GM11168 (cell line): Measurements from ENCODE around the gene FGA.
"Not testable (repeated sequence)": the region's sequence is repeated elsewhere in the genome, so short reads cannot be mapped to it uniquely, and the experiment has no call there.

ENCODE experiments used
- in situ Hi-C: fragments of 300-500 bp; cut with MboI; formaldehyde crosslinking; loops from one replicate; pipeline ENCODE4 v1.12.0; 2022; ENCODE audit warnings: low sequenced_read_pairs; ENCODE audit not compliant: unreplicated experiment

The FGA gene

DNA sequence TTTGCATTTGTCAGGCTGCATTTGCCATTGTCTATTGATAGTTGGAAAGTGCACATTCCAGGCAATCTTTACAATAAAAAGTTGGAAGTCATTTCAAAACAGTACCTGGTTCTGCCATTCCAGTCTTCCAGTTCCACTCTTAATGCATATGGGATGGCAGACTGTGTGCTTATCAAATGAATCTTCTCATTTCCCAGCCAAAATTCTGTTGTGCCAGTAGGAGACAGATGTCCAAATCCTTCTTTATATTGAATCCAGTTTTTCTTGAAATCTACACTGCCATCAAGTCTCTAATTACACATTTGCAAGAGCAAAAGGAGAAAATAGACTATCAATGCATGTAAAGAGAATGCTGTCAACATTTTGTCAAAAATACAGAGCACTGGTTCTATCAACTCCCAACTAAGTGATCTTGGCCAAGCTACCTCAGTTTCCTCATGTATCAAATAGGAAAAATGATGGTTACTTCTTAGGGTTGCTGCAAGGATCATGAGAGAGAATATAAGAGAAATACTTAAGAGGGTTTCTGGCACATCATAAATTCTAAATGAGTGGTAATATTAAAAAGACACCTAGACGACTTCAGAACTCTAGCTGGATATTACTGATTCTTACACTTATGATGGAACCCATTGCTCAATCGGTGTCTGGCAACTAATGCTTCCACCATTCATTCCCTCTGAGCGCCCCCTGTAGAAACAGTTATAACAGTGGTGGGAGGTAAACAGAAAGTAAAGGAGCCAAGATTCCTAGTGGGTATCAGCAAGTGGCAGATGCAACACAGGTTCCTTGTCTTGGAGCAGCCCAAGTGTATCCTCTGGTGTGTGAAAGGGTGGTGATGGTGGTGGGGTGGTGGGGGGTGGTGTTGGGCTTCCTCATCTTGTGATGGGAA lies 18.1 kb upstream of the FGA start:
- in situ Hi-C loops: no loop called here

GRCh38 chr4:154606728-154607723 lies 16.5 kb upstream of the FGA start:
- in situ Hi-C loops: no loop called here

GRCh38 chr4:154604696-154605200 lies 14.2 kb upstream of the FGA start:
- in situ Hi-C loops: no loop called here

DNA sequence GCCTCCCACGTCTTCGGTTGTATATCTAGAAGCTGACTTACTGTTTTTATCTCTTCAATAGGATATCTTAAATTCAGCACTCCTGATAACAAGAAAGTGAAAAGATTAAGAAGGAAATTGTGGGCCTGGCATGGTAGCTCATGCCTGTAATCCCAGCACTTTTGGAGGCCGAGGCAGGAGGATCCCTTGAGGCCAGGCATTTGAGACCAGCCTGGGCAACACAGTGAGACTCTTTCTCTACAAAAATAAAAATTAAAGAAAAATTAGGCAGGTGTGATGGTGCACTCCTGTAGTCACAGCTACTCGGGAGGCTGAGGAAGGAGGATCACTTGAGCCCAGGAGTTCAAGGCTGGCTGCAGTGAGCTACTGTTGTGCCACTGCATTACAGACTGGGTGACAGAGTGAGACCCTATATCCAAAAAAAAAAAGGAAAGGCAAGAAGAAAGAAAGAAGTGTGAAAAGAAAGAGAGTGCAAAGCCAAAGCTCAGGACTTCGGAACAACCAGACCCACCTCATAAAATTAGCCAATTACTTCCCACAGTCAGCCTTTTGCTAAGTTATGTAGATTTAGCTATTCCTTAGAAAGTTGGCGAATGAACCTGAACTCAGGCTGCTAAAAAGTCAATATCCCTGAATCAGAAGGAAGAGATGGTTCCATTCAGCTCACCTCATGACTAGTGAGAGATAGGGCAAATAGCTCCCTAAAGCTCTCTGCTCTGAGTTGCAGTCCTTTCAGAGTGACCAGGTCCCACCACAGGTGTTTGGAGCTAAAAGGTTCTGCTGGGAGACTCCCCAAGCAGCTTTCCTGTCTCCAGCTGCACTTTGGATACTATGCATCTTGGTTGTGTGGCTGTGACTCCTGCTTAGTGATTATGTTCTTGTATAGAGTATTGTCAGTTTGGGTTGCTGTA lies 12.7 kb upstream of the FGA start:
- in situ Hi-C loops: no loop called here

GRCh38 chr4:154602404-154603020 lies 12.0 kb upstream of the FGA start:
- in situ Hi-C loops: no loop called here

- in situ Hi-C loops: no loop called here
Measured at GRCh38 chr4:154597798-154598774, 7.5 kb upstream of the FGA start.

DNA sequence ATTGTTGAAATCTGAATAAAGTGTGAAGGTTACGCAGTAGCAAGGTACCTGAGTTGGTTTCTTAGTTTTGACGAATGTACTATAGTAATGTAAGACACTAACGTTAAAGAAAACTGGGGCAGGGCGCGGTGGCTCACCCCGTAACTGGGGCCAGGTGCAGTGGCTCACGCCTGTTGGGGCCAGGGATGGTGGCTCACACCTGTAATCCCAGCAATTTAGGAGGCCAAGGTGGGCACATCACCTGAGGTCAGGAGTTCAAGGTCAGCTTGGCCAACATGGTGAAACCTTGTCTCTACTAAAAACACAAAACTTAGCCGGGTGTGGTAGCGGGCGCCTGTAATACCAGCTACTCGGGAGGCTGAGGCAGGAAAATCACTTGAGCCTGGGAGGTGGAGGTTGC lies 6.7 kb upstream of the FGA start:
- in situ Hi-C loops: not testable (repeated sequence)

DNA sequence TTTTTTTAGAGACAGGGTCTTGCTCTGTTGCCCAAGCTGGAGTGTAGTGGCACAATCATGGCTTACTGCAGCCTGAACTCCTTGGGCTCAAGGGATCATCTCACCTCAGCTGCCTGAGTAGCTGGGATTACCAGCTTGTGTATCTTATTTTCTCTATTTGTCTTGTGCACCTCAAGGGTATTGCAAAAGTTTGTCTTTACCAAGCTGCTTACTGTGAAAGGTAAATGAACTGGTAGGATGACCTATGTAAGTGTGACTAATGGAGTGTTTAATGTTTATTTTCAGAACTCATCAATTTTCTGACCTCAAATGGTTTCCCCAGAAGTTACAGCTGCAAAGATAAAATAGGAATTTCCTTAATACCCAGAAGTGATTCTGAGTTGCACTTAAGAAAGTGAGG lies 5.3 kb upstream of the FGA start:
- in situ Hi-C loops: no loop called here

- in situ Hi-C loops: not testable (repeated sequence)
Measured at GRCh38 chr4:154594343-154594742, 3.8 kb upstream of the FGA start.

- in situ Hi-C loops: no loop called here
Measured at GRCh38 chr4:154593868-154594267, 3.3 kb upstream of the FGA start.

- in situ Hi-C loops: no loop called here
Measured at GRCh38 chr4:154591890-154592289, 1.3 kb upstream of the FGA start.

DNA sequence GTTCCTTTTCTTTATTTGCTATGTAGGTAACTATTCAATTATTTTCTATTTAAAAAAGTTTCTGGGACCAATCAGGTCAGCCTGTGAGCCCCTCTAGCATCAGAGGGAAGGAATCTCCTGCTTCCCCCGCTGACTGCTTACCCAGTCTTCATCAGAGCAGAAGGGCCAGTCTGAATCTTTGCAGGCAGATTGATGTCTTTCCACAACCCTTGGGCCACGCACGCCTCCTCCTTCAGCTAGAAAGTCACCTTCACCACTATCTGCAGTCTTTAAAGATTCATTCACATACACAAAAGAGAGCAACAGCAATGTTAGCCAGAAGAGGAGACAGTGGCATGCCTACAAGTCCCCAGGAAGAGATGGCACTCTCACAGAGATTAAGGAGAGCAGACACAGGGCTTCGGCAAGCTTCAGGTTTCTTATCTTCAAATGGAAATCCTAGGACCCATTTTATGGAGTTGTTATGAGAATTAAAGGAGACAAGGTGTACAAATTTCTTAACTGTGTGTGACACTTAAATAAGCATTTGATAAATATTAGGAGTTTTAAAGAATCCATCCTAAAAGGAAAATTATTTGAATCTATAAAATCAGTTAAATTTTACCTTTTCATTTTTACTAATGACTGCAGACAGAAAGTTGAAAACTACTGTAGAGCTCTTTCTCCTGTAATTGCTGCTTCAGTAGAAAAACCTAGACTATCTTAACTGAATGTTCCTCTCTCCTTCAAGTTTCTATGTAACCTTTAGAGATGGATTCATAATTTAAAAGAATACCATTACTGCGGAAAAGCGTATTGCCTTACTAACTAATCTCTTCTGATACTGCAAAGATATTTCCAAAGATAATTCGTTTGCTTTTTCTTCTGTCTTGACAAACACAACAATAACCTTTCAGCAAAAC lies 995 bp downstream of the FGA start:
- in situ Hi-C loops: no loop called here

DNA sequence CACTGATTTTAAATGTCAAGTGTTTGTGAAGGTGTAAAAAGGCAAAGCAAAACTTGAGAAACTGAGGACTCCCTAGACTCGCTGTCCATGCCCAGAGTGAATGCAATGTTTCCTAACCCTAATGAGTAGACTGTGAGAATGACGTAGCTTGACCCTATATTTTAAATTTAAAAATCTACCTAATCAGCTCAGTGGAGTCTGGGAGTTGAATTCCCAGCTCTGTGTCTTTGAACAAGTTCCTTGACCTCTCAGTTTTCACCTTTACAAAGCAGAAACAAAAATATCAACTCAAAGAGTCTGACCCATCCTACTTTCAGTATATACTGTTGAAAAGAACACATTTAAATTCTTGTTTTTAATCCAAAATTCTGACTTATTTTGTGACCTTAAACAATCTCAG lies 2.3 kb downstream of the FGA start:
- in situ Hi-C loops: no loop called here

- in situ Hi-C loops: no loop called here
Measured at GRCh38 chr4:154586296-154587033, 4.1 kb downstream of the FGA start.

GRCh38 chr4:154585369-154586018 lies 5.0 kb downstream of the FGA start:
- in situ Hi-C loops: no loop called here

DNA sequence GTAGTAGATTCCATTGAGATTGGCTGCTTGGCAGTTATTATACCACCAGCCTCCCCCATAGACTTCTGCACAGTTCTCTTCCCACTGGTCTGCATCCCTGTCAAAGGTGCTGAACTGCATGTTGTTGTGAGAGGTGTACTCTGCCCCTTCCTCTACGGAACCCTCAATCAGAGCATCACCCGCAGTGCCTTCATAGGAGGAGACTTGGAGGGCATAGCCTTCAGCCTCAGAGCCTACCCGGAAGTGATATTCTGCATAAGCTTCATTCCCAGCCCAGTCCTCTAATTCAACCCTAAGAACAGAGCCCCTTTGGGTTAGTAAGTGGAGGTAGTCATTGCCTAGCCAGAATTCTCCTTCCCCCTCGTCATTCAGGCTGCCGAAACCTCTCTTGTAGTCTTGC lies 6.3 kb downstream of the FGA start:
- in situ Hi-C loops: no loop called here
